GM18867 (cell line): Measurements from ENCODE around the gene KLK2.

Source experiments
- ATAC-seq: cut with Tn5 transposase; IDR thresholded peaks from one replicate; pipeline ENCODE4 v1.9.1; 2021; ENCODE audit warnings: mild to moderate bottlenecking, moderate library complexity; ENCODE audit not compliant: unreplicated experiment

KLK2 gene

DNA sequence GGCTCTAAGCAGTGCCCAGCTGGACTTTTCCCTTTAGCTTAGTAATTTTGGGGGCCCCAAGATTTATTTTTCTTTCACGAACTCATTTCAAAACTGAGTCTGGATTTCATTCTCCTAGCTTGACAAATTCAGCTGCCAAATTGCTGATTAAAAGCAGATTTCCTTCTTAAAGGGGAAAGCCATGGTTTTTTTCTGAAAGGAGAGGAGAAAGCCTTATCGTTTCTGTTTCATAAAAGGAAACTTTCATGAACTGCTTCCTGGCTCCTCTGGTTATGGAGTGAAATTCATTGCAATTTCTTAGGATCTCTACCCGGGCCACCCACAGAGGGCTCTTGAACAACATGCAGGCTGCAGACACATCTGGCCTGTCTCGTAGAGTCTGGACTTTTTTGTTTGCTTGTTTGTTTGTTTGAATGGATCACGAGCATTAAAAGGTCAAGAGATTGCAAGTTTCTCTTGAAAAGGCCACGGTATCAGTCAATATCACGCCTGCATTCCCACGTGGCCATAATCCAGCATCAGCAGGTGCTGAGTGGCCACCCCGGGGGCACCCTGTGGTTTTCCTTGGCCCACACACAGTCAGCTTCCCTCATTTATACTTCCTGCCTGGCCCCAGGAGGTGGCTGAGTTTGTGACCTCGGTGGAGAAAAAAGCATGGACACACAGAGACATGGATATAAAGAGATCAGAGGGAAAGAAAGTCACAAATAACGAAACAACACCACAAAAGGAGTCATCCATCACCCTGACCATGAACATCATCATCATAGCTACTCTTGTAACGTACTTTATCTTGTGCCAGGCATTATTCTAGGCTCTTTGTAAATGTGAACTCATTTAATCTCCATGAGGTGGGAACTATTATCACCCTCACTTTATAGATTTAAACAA lies 48.4 kb downstream of the KLK2 start:
- no peak for ATAC-seq

DNA sequence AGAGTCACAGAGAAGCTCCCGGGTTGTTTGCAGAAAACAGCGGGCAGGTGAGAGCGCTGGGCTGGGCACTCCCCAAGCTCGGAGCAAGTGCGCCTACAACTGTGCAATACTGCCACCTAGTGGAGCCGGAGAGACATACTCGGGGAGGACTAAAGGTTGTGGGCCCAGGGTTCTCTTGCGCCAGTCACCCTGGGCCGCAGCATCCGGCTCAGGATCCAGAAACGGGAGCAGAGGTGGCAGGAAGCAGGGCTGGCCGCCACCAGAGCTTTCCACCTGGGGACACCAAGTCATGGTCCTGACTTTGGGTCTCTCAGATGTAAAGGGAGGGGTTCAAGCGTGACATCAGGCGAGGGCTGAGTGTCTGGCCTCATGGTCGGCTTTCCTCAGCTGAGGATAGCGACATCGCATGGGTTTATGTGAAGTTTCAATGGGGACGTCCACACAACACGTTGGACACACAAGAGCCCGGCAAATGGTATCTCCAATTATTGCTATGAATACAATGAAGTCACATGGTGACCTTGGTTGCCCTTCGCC lies 49.1 kb downstream of the KLK2 start:
- peak; percentile 61 for ATAC-seq

DNA sequence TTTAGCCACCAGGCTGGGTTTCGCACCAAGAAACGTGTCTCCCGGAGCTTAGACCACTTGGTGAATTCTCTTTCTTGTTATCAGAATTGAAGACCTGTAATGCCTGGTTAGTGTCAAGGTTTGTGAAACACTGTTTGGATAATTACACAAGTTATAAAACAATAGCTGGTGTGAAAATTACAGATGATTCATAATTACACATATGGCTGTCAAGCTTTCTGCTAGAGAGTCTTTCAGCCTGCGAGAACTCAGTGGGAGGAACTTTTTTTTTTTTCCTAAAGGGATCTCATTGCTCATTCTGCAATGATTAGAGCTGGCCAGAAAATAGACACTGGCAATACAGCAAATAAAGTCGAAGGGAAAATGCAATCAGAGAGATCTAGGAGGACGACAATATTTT lies 51.3 kb downstream of the KLK2 start:
- ATAC-seq, result no peak

DNA sequence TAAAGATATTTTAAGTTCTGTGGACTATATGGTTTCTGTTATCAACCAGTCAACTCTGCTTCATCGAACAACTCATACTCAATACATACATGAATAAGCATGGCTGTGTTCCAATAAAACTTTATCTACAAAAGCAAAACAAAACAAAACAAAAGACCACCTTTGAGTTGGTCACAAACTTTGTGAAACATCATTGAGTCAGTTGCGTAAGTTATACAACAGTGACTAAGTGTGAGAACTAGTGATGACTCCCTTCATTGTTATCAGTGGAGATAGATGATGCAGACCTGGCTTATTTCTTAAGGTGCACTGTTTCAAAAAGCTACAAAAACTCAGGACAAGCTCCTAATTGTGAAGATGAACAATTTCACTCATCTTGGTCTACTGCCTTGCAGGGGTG lies 52.5 kb downstream of the KLK2 start:
- no peak for ATAC-seq

DNA sequence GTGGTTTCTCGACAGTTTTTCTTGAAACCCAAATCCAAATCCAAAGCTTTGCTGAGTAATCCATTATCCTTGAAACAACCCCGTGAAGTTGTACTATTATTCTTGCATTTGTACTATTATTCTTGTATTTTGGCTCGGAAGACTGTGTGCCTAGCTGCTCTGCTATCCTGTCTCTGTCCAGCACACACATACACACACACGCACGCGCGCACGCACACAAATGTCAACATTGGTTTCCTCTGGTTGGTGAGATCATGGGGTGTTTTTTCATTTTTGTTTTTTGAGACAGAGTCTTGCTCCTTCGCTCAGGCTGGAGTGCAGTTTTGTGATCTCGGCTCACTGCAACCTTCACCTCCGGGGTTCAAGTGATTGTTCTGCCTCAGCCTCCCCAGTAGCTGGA lies 52.9 kb downstream of the KLK2 start:
- no peak for ATAC-seq

DNA sequence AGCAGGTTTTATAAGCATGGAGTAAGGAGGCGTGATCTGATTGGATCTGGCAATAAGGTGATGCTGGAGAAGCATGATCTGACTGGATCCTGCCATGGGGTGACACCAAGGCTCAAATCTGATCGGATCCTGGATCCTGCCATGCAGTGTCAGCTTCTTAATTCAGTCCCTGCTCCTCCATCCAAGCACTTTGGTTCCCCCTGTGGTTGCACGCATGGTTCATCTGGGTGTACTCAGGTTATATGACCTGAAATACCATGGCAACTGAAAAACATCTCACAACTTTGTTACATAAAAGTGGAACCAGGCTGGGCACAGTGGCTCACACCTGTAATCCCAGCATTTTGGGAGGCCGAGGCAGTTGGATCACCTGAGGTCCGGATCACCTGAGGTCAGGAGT lies 55.6 kb downstream of the KLK2 start:
- ATAC-seq, result no peak
